Sigmoid colon (tissue), 4 donors: ENCODE measurements around the gene MB.

Experiments used
- EP300 ChIP-seq, 4 donors: sonication (generic); formaldehyde crosslinking; IDR thresholded peaks; one replicate each; pipeline ENCODE4 v1.6.1; 2017; ENCODE audit warnings: antibody characterized with exemption in 4 of 4
- POLR2A ChIP-seq, 2 donors: fragments of 450-650 bp; IDR thresholded peaks; one replicate each; pipeline ENCODE4 v1.6.1; 2016; ENCODE audit warnings: antibody characterized with exemption in 2 of 2, mild to moderate bottlenecking in 2 of 2, moderate library complexity in 2 of 2
- POLR2AphosphoS5 ChIP-seq, 4 donors: sonication (generic); formaldehyde crosslinking; IDR thresholded peaks; one replicate each; pipeline ENCODE4 v1.6.1; 2017; ENCODE audit warnings: antibody characterized with exemption in 4 of 4
- TF ChIP-seq, protein P1 (sequence below), 4 experiments: fragments of 450-650 bp in 3 of 4; fragments of 200-600 bp in 1 of 4; IDR thresholded peaks; one replicate each; pipeline ENCODE4 v1.5.1; 2016 to 2019; ENCODE audit warnings: antibody characterized with exemption in 4 of 4, mild to moderate bottlenecking in 3 of 4, moderate library complexity in 2 of 4

DNA sequence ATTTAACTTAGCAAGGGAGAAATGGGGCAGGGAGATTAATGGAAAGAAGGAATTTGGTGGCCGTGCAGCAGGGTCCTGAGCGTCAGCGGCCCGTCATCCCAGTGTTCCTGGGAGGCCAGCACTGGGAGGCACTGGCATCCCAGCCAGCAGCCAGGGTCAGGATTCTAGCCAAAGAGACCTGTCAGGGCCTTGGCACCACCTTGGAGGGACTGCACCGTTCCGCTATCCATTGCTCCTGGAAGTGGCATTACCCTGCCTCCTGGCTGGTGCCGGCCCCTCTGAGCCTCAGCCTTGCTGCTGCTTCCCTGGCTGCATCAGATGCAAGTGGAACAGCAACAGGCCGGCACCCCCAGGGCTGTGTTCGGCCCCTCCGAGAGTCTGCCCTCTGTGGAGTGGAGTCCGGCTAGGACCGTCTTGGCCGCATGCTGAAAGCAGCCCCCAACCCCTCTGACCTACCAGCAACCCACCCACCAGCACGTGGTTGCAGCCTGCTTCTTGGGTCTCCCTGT is 46.4 kb downstream of the MB start:
- TF ChIP-seq, protein P1, sequence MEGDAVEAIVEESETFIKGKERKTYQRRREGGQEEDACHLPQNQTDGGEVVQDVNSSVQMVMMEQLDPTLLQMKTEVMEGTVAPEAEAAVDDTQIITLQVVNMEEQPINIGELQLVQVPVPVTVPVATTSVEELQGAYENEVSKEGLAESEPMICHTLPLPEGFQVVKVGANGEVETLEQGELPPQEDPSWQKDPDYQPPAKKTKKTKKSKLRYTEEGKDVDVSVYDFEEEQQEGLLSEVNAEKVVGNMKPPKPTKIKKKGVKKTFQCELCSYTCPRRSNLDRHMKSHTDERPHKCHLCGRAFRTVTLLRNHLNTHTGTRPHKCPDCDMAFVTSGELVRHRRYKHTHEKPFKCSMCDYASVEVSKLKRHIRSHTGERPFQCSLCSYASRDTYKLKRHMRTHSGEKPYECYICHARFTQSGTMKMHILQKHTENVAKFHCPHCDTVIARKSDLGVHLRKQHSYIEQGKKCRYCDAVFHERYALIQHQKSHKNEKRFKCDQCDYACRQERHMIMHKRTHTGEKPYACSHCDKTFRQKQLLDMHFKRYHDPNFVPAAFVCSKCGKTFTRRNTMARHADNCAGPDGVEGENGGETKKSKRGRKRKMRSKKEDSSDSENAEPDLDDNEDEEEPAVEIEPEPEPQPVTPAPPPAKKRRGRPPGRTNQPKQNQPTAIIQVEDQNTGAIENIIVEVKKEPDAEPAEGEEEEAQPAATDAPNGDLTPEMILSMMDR (IDR thresholded peaks at IDR 0.05), result no peak
- TF ChIP-seq POLR2A (IDR thresholded peaks at IDR 0.05) (no peak), EP300 (IDR thresholded peaks at IDR 0.05) (no peak), POLR2AphosphoS5 (IDR thresholded peaks at IDR 0.05) (no peak)
